Measurements from ENCODE around the gene REP15.

- no peak for TF ChIP-seq RFX5 (IDR thresholded peaks at IDR 0.05; ENCODE audit: low read length)
- no peak for TF ChIP-seq GATA2 (CRISPR knock-in tag; IDR thresholded peaks at IDR 0.05)
- TF ChIP-seq USF2 (IDR thresholded peaks at IDR 0.05; ENCODE audit: borderline replicate concordance, low read depth, low read length): no peak
- TF ChIP-seq, protein P1, sequence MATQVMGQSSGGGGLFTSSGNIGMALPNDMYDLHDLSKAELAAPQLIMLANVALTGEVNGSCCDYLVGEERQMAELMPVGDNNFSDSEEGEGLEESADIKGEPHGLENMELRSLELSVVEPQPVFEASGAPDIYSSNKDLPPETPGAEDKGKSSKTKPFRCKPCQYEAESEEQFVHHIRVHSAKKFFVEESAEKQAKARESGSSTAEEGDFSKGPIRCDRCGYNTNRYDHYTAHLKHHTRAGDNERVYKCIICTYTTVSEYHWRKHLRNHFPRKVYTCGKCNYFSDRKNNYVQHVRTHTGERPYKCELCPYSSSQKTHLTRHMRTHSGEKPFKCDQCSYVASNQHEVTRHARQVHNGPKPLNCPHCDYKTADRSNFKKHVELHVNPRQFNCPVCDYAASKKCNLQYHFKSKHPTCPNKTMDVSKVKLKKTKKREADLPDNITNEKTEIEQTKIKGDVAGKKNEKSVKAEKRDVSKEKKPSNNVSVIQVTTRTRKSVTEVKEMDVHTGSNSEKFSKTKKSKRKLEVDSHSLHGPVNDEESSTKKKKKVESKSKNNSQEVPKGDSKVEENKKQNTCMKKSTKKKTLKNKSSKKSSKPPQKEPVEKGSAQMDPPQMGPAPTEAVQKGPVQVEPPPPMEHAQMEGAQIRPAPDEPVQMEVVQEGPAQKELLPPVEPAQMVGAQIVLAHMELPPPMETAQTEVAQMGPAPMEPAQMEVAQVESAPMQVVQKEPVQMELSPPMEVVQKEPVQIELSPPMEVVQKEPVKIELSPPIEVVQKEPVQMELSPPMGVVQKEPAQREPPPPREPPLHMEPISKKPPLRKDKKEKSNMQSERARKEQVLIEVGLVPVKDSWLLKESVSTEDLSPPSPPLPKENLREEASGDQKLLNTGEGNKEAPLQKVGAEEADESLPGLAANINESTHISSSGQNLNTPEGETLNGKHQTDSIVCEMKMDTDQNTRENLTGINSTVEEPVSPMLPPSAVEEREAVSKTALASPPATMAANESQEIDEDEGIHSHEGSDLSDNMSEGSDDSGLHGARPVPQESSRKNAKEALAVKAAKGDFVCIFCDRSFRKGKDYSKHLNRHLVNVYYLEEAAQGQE (IDR thresholded peaks at IDR 0.05; ENCODE audit: low read depth, low read length): no peak
- TF ChIP-seq, protein P2, sequence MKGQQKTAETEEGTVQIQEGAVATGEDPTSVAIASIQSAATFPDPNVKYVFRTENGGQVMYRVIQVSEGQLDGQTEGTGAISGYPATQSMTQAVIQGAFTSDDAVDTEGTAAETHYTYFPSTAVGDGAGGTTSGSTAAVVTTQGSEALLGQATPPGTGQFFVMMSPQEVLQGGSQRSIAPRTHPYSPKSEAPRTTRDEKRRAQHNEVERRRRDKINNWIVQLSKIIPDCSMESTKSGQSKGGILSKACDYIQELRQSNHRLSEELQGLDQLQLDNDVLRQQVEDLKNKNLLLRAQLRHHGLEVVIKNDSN (IDR thresholded peaks at IDR 0.05; ENCODE audit: borderline replicate concordance, low read depth): no peak
- no peak for TF ChIP-seq MAX (IDR thresholded peaks at IDR 0.05; ENCODE audit: low read depth)
- TF ChIP-seq RCOR1 (IDR thresholded peaks at IDR 0.05; ENCODE audit: low read length): no peak
- no peak for TF ChIP-seq EZH2phosphoT487 (IDR thresholded peaks at IDR 0.05; ENCODE audit: borderline replicate concordance, low read depth)
- TF ChIP-seq TEAD4 (IDR thresholded peaks at IDR 0.05; ENCODE audit: borderline replicate concordance, insufficient read depth): no peak
- TF ChIP-seq, protein P3, sequence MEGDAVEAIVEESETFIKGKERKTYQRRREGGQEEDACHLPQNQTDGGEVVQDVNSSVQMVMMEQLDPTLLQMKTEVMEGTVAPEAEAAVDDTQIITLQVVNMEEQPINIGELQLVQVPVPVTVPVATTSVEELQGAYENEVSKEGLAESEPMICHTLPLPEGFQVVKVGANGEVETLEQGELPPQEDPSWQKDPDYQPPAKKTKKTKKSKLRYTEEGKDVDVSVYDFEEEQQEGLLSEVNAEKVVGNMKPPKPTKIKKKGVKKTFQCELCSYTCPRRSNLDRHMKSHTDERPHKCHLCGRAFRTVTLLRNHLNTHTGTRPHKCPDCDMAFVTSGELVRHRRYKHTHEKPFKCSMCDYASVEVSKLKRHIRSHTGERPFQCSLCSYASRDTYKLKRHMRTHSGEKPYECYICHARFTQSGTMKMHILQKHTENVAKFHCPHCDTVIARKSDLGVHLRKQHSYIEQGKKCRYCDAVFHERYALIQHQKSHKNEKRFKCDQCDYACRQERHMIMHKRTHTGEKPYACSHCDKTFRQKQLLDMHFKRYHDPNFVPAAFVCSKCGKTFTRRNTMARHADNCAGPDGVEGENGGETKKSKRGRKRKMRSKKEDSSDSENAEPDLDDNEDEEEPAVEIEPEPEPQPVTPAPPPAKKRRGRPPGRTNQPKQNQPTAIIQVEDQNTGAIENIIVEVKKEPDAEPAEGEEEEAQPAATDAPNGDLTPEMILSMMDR (IDR thresholded peaks at IDR 0.05): no peak
Measured at GRCh38 chr12:27653661-27654060, 42.6 kb upstream of the REP15 start.

Data from SK-N-SH (cell line).